GM12878 (cell line): ENCODE measurements around the gene PSMD1.

Experiments used
- CTCF ChIP-seq, 3 experiments: IDR thresholded peaks in 2 of 3; conservative IDR thresholded peaks in 1 of 3; 2 replicates each; pipeline ENCODE4 v1.5.1; 2011; ENCODE audit warnings: low read depth in 3 of 3, low read length in 3 of 3, mild to moderate bottlenecking in 3 of 3, control low read depth in 2 of 3, moderate library complexity in 2 of 3, inconsistent platforms in 1 of 3, mixed read lengths in 1 of 3; ENCODE audit not compliant: control insufficient read depth in 2 of 3, insufficient read depth in 1 of 3; ENCODE audit errors: extremely low read depth in 1 of 3
- EED ChIP-seq: sonication (generic); IDR thresholded peaks from 2 replicates; pipeline ENCODE4 v1.6.1; 2016; ENCODE audit warnings: antibody characterized with exemption, low read depth
- EP300 ChIP-seq, 2 experiments: fragments of 150-350 bp in 1 of 2; IDR thresholded peaks; 2 replicates each; pipeline ENCODE4 v1.6.1; 2011 to 2012; ENCODE audit warnings: low read depth in 2 of 2, low read length in 2 of 2, borderline replicate concordance in 1 of 2, improper control_type of control experiment in 1 of 2, inconsistent platforms in 1 of 2; ENCODE audit not compliant: control insufficient read depth in 1 of 2
- EZH2 ChIP-seq: IDR thresholded peaks from 2 replicates; pipeline ENCODE4 v1.6.1; 2012; ENCODE audit warnings: low read depth, mild to moderate bottlenecking, control low read depth, inconsistent platforms, low read length, borderline replicate concordance; ENCODE audit not compliant: control insufficient read depth
- FOXM1 ChIP-seq: IDR thresholded peaks from 2 replicates; pipeline ENCODE4 v1.6.1; 2012; ENCODE audit warnings: low read depth, mild to moderate bottlenecking, inconsistent platforms, low read length, moderate library complexity
- MAX ChIP-seq: IDR thresholded peaks from 2 replicates; pipeline ENCODE4 v1.6.1; 2012; ENCODE audit warnings: low read depth, low read length, improper control_type of control experiment
- MXI1 ChIP-seq: fragments of 150-350 bp; IDR thresholded peaks from 2 replicates; pipeline ENCODE4 v1.6.1; 2011; ENCODE audit warnings: low read depth, mild to moderate bottlenecking, inconsistent platforms, low read length, improper control_type of control experiment
- POLR2AphosphoS5 ChIP-seq: IDR thresholded peaks from 2 replicates; pipeline ENCODE4 v1.6.1; 2011; ENCODE audit warnings: mild to moderate bottlenecking, low read length, inconsistent platforms
- RELA ChIP-seq: fragments of 450-650 bp; IDR thresholded peaks from 2 replicates; pipeline ENCODE4 v1.8.0; 2014; ENCODE audit warnings: borderline replicate concordance; ENCODE audit not compliant: partially characterized antibody
- SP1 ChIP-seq: IDR thresholded peaks from one replicate; pipeline ENCODE4 v1.6.1; 2011; ENCODE audit warnings: low read depth, low read length
- TAF1 ChIP-seq: IDR thresholded peaks from 2 replicates; pipeline ENCODE4 v1.6.1; 2011; ENCODE audit warnings: mild to moderate bottlenecking, low read depth, low read length, borderline replicate concordance
- TF ChIP-seq, protein P1 (sequence below): IDR thresholded peaks from 2 replicates; pipeline ENCODE4 v1.6.1; 2011; ENCODE audit warnings: low read depth, low read length, improper control_type of control experiment, borderline replicate concordance

DNA sequence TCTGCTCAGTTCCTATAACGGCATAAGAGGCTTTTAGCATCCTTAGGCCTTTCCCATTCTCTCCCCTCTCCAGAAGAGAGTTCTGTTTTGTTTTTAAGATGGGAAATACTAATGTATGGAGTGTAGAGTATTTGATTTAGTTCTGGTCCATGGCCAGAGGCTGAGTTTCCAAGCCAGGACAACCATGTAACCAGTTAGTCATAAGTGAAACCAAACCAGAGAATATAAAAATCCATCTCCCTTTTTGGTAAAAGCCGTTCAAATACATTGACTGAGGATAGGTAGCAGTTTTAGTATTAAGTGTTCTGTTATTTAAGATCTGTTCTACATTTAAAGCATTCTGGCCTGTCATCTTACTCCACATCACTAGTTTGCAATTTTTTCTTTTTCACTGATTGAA is 3.1 kb downstream of the PSMD1 start:
- TF ChIP-seq FOXM1 = no peak
- TF ChIP-seq, protein P1, sequence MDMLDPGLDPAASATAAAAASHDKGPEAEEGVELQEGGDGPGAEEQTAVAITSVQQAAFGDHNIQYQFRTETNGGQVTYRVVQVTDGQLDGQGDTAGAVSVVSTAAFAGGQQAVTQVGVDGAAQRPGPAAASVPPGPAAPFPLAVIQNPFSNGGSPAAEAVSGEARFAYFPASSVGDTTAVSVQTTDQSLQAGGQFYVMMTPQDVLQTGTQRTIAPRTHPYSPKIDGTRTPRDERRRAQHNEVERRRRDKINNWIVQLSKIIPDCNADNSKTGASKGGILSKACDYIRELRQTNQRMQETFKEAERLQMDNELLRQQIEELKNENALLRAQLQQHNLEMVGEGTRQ = no peak
- no peak for TF ChIP-seq EED
- TF ChIP-seq SP1 = no peak
- TF ChIP-seq TAF1 = no peak
- no peak for TF ChIP-seq CTCF (IDR thresholded peaks at IDR 0.05 in 2 of 3, conservative IDR thresholded peaks at IDR 0.05 in 1 of 3; ENCODE audit: control insufficient read depth in 2 of 3, extremely low read depth in 1 of 3, insufficient read depth in 1 of 3, low read depth in 3 of 3, low read length in 3 of 3)
- no peak for TF ChIP-seq MAX
- no peak for TF ChIP-seq EP300 (IDR thresholded peaks at IDR 0.05; ENCODE audit: borderline replicate concordance in 1 of 2, control insufficient read depth in 1 of 2, low read depth in 2 of 2, low read length in 2 of 2)
- no peak for TF ChIP-seq EZH2
- TF ChIP-seq RELA = no peak
- TF ChIP-seq MXI1 = no peak
- no peak for TF ChIP-seq POLR2AphosphoS5
